ENCODE results near the gene SUCLG2. TPM values are rescaled to one million over a fixed set of nuclear protein-coding genes. Genes with fewer than 3 reads are reported as not detected.

Gene SUCLG2
- total and polyA plus RNA-seq, 2 donors (not counting 1 experiment from before 2014, with no cell fraction given): 56.8 to 87.4 TPM

GRCh38 chr3:67453628-67454027 is 200.8 kb downstream of the SUCLG2 start:
- Histone ChIP-seq H3K4me1 (ENCODE audit: control insufficient read depth, extremely low read depth, insufficient read depth, low read length) (no peaks in the 10 kb centered on the region), H2AFZ (ENCODE audit: low read length) (no peak overlapping the region), H3K9ac (ENCODE audit: insufficient read depth, low read length) (no peak overlapping the region), H3K4me2 (ENCODE audit: extremely low read depth, insufficient read depth, low read length) (no peak overlapping the region), H3K9me3 (ENCODE audit: control insufficient read depth, insufficient read depth, low read depth, low read length) (no peaks in the 10 kb centered on the region), H3K27me3 (ENCODE audit: control insufficient read depth, insufficient read depth, low read length) (no peaks in the 10 kb centered on the region), H3K79me2 (ENCODE audit: control insufficient read depth, insufficient read depth, low read length) (no peaks in the 10 kb centered on the region), H3K36me3 (ENCODE audit: control insufficient read depth, insufficient read depth, low read length) (no peaks in the 10 kb centered on the region), H3K27ac (ENCODE audit: insufficient read depth, low read length) (no peak overlapping the region), H4K20me1 (ENCODE audit: control insufficient read depth, extremely low read depth, insufficient read depth, low read length) (no peaks in the 10 kb centered on the region), H3K4me3 (replicated peaks in 1 of 4; ENCODE audit: control extremely low read depth in 1 of 4, insufficient read depth in 1 of 4, low read depth in 3 of 4, low read length in 4 of 4) (no peak overlapping the region)
- no peak for DNase-seq (ENCODE audit: low read depth in 2 of 2)
- no peak for TF ChIP-seq CTCF (conservative IDR thresholded peaks at IDR 0.05 in 1 of 2, IDR thresholded peaks at IDR 0.05 in 1 of 2; ENCODE audit: low read depth in 1 of 2, low read length in 2 of 2)
- TF ChIP-seq EZH2 (IDR thresholded peaks at IDR 0.05; ENCODE audit: low read length, missing control alignments): no peak

- H3K4me1 ChIP-seq (ENCODE audit: control insufficient read depth, extremely low read depth, insufficient read depth, low read length): no peaks in the 10 kb centered on the region
- H3K4me3 ChIP-seq (replicated peaks in 1 of 4; ENCODE audit: control extremely low read depth in 1 of 4, insufficient read depth in 1 of 4, low read depth in 3 of 4, low read length in 4 of 4): no peak overlapping the region
- no peaks in the 10 kb centered on the region for H3K27me3 ChIP-seq (ENCODE audit: control insufficient read depth, insufficient read depth, low read length)
- TF ChIP-seq EZH2 (IDR thresholded peaks at IDR 0.05; ENCODE audit: low read length, missing control alignments) (no peak), CTCF (conservative IDR thresholded peaks at IDR 0.05 in 1 of 2, IDR thresholded peaks at IDR 0.05 in 1 of 2; ENCODE audit: low read depth in 1 of 2, low read length in 2 of 2) (no peak)
- no peak overlapping the region for H3K27ac ChIP-seq (ENCODE audit: insufficient read depth, low read length)
- H3K9ac ChIP-seq (ENCODE audit: insufficient read depth, low read length): no peak overlapping the region
- H3K9me3 ChIP-seq (ENCODE audit: control insufficient read depth, insufficient read depth, low read depth, low read length): no peaks in the 10 kb centered on the region
- no peak for DNase-seq (ENCODE audit: low read depth in 2 of 2)
- no peaks in the 10 kb centered on the region for H4K20me1 ChIP-seq (ENCODE audit: control insufficient read depth, extremely low read depth, insufficient read depth, low read length)
- H3K36me3 ChIP-seq (ENCODE audit: control insufficient read depth, insufficient read depth, low read length): no peaks in the 10 kb centered on the region
- no peak overlapping the region for H3K4me2 ChIP-seq (ENCODE audit: extremely low read depth, insufficient read depth, low read length)
- no peaks in the 10 kb centered on the region for H3K79me2 ChIP-seq (ENCODE audit: control insufficient read depth, insufficient read depth, low read length)
- H2AFZ ChIP-seq (ENCODE audit: low read length): no peak overlapping the region
These were observed 204.3 kb downstream of the SUCLG2 start for GRCh38 chr3:67450153-67450552.

- Histone ChIP-seq H3K4me3 (replicated peaks in 1 of 4; ENCODE audit: control extremely low read depth in 1 of 4, insufficient read depth in 1 of 4, low read depth in 3 of 4, low read length in 4 of 4) (no peak overlapping the region), H3K9ac (ENCODE audit: insufficient read depth, low read length) (no peak overlapping the region), H3K4me1 (ENCODE audit: control insufficient read depth, extremely low read depth, insufficient read depth, low read length) (no peaks in the 10 kb centered on the region), H3K79me2 (ENCODE audit: control insufficient read depth, insufficient read depth, low read length) (no peaks in the 10 kb centered on the region), H3K4me2 (ENCODE audit: extremely low read depth, insufficient read depth, low read length) (no peak overlapping the region), H3K9me3 (ENCODE audit: control insufficient read depth, insufficient read depth, low read depth, low read length) (no peaks in the 10 kb centered on the region), H3K36me3 (ENCODE audit: control insufficient read depth, insufficient read depth, low read length) (no peaks in the 10 kb centered on the region), H3K27me3 (ENCODE audit: control insufficient read depth, insufficient read depth, low read length) (no peaks in the 10 kb centered on the region), H3K27ac (ENCODE audit: insufficient read depth, low read length) (no peak overlapping the region), H4K20me1 (ENCODE audit: control insufficient read depth, extremely low read depth, insufficient read depth, low read length) (no peaks in the 10 kb centered on the region), H2AFZ (ENCODE audit: low read length) (no peak overlapping the region)
- no peak for TF ChIP-seq EZH2 (IDR thresholded peaks at IDR 0.05; ENCODE audit: low read length, missing control alignments)
- no peak for TF ChIP-seq CTCF (conservative IDR thresholded peaks at IDR 0.05 in 1 of 2, IDR thresholded peaks at IDR 0.05 in 1 of 2; ENCODE audit: low read depth in 1 of 2, low read length in 2 of 2)
- DNase-seq (ENCODE audit: low read depth in 2 of 2): no peak
These were observed 207.0 kb downstream of the SUCLG2 start for GRCh38 chr3:67447393-67447792.
